Prostate gland (tissue), 2 donors: Measurements from ENCODE around the gene NAPB. TPM values are rescaled to one million over a fixed set of nuclear protein-coding genes. Genes with fewer than 3 reads are reported as not detected.
A peak's percentile ranks its signal among the peaks of the same experiment; 100 is the strongest.

ENCODE experiments used
- DNase-seq: peaks from one replicate; pipeline ENCODE4 v3.0.0-alpha.2; 2019; ENCODE audit warnings: low spot score
- H3K27ac ChIP-seq, 2 donors: fragments of 200-600 bp; sonication (generic); 2 replicates each; pipeline ENCODE4 v1.5.1; 2017 to 2019
- H3K27me3 ChIP-seq: fragments of 200-600 bp; sonication (generic); replicated peaks from 2 replicates; pipeline ENCODE4 v1.5.1; 2019; ENCODE audit not compliant: insufficient read depth
- H3K36me3 ChIP-seq, 2 donors: fragments of 200-600 bp; sonication (generic); 1 replicate in 1 of 2; 2 replicates in 1 of 2; pipeline versions ENCODE4 v1.5.1 to v1.8.1; 2017 to 2019
- H3K4me1 ChIP-seq: fragments of 200-600 bp; sonication (generic); replicated peaks from 2 replicates; pipeline ENCODE4 v1.5.1; 2019
- H3K4me3 ChIP-seq, 2 donors: fragments of 200-600 bp; sonication (generic); 2 replicates each; pipeline ENCODE4 v1.5.1; 2017 to 2019
- H3K9me3 ChIP-seq: fragments of 200-600 bp; sonication (generic); 2 replicates; pipeline ENCODE4 v1.5.1; 2017
- CTCF ChIP-seq, 4 experiments: fragments of 200-600 bp in 2 of 4; fragments of 450-650 bp in 2 of 4; sonication (generic) in 2 of 4; IDR thresholded peaks; 1 replicate in 3 of 4; 2 replicates in 1 of 4; pipeline ENCODE4 v1.5.1; 2016 to 2019; ENCODE audit warnings: antibody characterized with exemption in 4 of 4, mild to moderate bottlenecking in 2 of 4, moderate library complexity in 2 of 4
- POLR2A ChIP-seq: fragments of 450-650 bp; IDR thresholded peaks from one replicate; pipeline ENCODE4 v1.6.1; 2016; ENCODE audit warnings: antibody characterized with exemption, mild to moderate bottlenecking
- POLR2AphosphoS5 ChIP-seq: sonication (generic); formaldehyde crosslinking; IDR thresholded peaks from one replicate; pipeline ENCODE4 v1.6.1; 2017; ENCODE audit warnings: antibody characterized with exemption
- WGBS: methylation state at CpG from one replicate; pipeline ENCODE4 v1.1.5; 2018; 5-methylcytosine and 5-hydroxymethylcytosine counted together
- intact Hi-C: fragments of 100-400 bp; cut with DNase I; formaldehyde crosslinking; loops from one replicate; pipeline ENCODE4 v1.14.2; 2022
- total RNA-seq, 2 donors: library from RNA; depleted of rRNA; stranded (reverse); fragments of >200 nt; gene quantifications; one replicate each; pipeline ENCODE4 v1.1.0, GENCODE V29; 2016

Gene NAPB
- total RNA-seq, 2 donors from 2014 or later = 8.1 to 24.3 TPM

- H3K36me3 ChIP-seq = no peaks in the 10 kb centered on the region
- WGBS = 46% methylated on average over 3 of the region's 3 CpGs
- DNase-seq = no peak
- intact Hi-C loops = no loop called here
- H3K9me3 ChIP-seq = no peaks in the 10 kb centered on the region
- H3K27me3 ChIP-seq = no peaks in the 10 kb centered on the region
- H3K4me3 ChIP-seq = no peak overlapping the region
- H3K4me1 ChIP-seq = no peaks in the 10 kb centered on the region
- H3K27ac ChIP-seq = no peak overlapping the region
- TF ChIP-seq POLR2AphosphoS5 (no peak), CTCF (IDR thresholded peaks at IDR 0.05) (no peak), POLR2A (no peak)
These were observed 35.1 kb upstream of the NAPB start for GRCh38 chr20:23456409-23456808.

GRCh38 chr20:23455639-23456038, 34.4 kb upstream of the NAPB start:
- WGBS = 93% methylated on average over 7 of the region's 7 CpGs
- no peaks in the 10 kb centered on the region for H3K27me3 ChIP-seq
- intact Hi-C loops = no loop called here

GRCh38 chr20:23454816-23455215, 33.5 kb upstream of the NAPB start:
- no peaks in the 10 kb centered on the region for H3K27me3 ChIP-seq
- DNase-seq = no peak
- H3K27ac ChIP-seq = no peak overlapping the region
- 94% methylated on average over 1 of the region's 1 CpG for WGBS
- no peak overlapping the region for H3K4me3 ChIP-seq
- no peak for TF ChIP-seq POLR2AphosphoS5
- TF ChIP-seq POLR2A = no peak
- no peak for TF ChIP-seq CTCF (IDR thresholded peaks at IDR 0.05)
- H3K9me3 ChIP-seq = no peaks in the 10 kb centered on the region
- H3K36me3 ChIP-seq = no peaks in the 10 kb centered on the region
- intact Hi-C loops = no loop called here
- H3K4me1 ChIP-seq = no peaks in the 10 kb centered on the region

More at GRCh38 chr20:23455639-23456038, 34.4 kb upstream of the NAPB start:
- no peak for DNase-seq
- TF ChIP-seq POLR2A (no peak), CTCF (IDR thresholded peaks at IDR 0.05) (no peak), POLR2AphosphoS5 (no peak)
- H3K36me3 ChIP-seq = no peaks in the 10 kb centered on the region
- H3K4me1 ChIP-seq = no peaks in the 10 kb centered on the region
- no peaks in the 10 kb centered on the region for H3K9me3 ChIP-seq
- H3K27ac ChIP-seq = no peak overlapping the region
- H3K4me3 ChIP-seq = no peak overlapping the region

GRCh38 chr20:23453549-23454543, 32.6 kb upstream of the NAPB start:
- no peak overlapping the region for H3K4me3 ChIP-seq
- H3K27me3 ChIP-seq = no peaks in the 10 kb centered on the region
- 92% methylated on average over 15 of the region's 15 CpGs for WGBS
- H3K27ac ChIP-seq = no peak overlapping the region
- H3K4me1 ChIP-seq = no peaks in the 10 kb centered on the region
- no peaks in the 10 kb centered on the region for H3K36me3 ChIP-seq
- no peaks in the 10 kb centered on the region for H3K9me3 ChIP-seq
- TF ChIP-seq POLR2AphosphoS5 (no peak), CTCF (IDR thresholded peaks at IDR 0.05) (no peak), POLR2A (no peak)
- intact Hi-C loops = no loop called here
- peak; percentile 2 for DNase-seq

- Histone ChIP-seq H3K9me3 (no peaks in the 10 kb centered on the region), H3K27me3 (no peaks in the 10 kb centered on the region), H3K4me1 (no peaks in the 10 kb centered on the region), H3K36me3 (no peaks in the 10 kb centered on the region), H3K4me3 (no peak within 1 kb of the TSS), H3K27ac (no peak within 1 kb of the TSS)
- intact Hi-C loops = no loop called here
- no peak for DNase-seq
- 37% methylated on average over 4 of the region's 4 CpGs for WGBS
- TF ChIP-seq POLR2AphosphoS5 (no peak), CTCF (IDR thresholded peaks at IDR 0.05) (no peak), POLR2A (no peak)
These were observed 31.5 kb upstream of the NAPB start, which contains the start of gene CST11 for GRCh38 chr20:23452776-23453175. Gene CST11 (minus strand): TSS chr20:23452876. CDS start chr20:23452811, 65 bp downstream.
